ENCODE results near the gene NANOS1.

GRCh38 chr10:118993214-118993613 is 36.3 kb upstream of the NANOS1 start:
- TF ChIP-seq CTCF (conservative IDR thresholded peaks at IDR 0.05; ENCODE audit: low read depth in 2 of 2), result no peak
- TF ChIP-seq POLR2AphosphoS5 (IDR thresholded peaks at IDR 0.05; ENCODE audit: low read depth), result no peak
- no peak for TF ChIP-seq EZH2 (IDR thresholded peaks at IDR 0.05; ENCODE audit: low read depth, unreplicated experiment)
- no peak for TF ChIP-seq CREB1 (CRISPR knock-in tag; IDR thresholded peaks at IDR 0.05; ENCODE audit: low read depth)
- TF ChIP-seq REST (IDR thresholded peaks at IDR 0.05; ENCODE audit: unreplicated experiment), result no peak
- no peak for TF ChIP-seq EZH2phosphoT487 (IDR thresholded peaks at IDR 0.05; ENCODE audit: unreplicated experiment)
- no peak for TF ChIP-seq JUNB (IDR thresholded peaks at IDR 0.05; ENCODE audit: unreplicated experiment)
- TF ChIP-seq ZNF114 (CRISPR knock-in tag; IDR thresholded peaks at IDR 0.05), result no peak
- no peak for TF ChIP-seq ETS1 (IDR thresholded peaks at IDR 0.05)
- no peak for TF ChIP-seq STAT1 (IDR thresholded peaks at IDR 0.05; ENCODE audit: unreplicated experiment)
- no peak for TF ChIP-seq ZNF462 (CRISPR knock-in tag; IDR thresholded peaks at IDR 0.05)

Measured in GM23338 (cell line).